Measurements from ENCODE around the gene LHFPL3. TPM values are rescaled to one million over a fixed set of nuclear protein-coding genes. Genes with fewer than 3 reads are reported as not detected.
"Not testable (repeated sequence)": the region's sequence is repeated elsewhere in the genome, so short reads cannot be mapped to it uniquely, and the experiment has no call there.

Gene LHFPL3
- total and polyA plus RNA-seq, 2 experiments from 2014 or later: not detected

DNA sequence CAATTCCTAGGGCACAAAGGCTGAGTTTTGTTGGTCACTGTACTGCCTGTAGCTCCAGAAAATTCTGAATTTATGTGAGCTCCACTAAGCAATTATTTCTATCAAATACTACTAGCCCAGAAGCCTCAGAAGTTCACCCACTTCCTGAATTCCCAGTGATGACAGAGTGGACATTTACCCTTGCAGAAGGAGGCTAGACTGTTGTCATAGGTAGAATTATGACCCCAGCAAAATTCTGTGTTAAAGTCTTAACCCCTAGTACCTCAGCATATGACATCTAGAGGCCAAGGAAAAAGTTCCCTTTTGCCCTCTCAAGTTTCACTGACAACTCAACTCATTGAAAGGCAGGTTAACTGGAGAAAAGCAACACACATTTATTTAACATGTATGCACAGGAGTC lies 606.9 kb downstream of the LHFPL3 start:
- H3K36me3 ChIP-seq: no peaks in the 10 kb centered on the region
- no peaks in the 10 kb centered on the region for H3K27me3 ChIP-seq
- no peak for DNase-seq (ENCODE audit: low read depth in 1 of 2, low spot score in 1 of 2)
- H3K4me1 ChIP-seq (ENCODE audit: low read depth): peaks cover 12% of the 10 kb centered on the region
- TF ChIP-seq, protein P1, sequence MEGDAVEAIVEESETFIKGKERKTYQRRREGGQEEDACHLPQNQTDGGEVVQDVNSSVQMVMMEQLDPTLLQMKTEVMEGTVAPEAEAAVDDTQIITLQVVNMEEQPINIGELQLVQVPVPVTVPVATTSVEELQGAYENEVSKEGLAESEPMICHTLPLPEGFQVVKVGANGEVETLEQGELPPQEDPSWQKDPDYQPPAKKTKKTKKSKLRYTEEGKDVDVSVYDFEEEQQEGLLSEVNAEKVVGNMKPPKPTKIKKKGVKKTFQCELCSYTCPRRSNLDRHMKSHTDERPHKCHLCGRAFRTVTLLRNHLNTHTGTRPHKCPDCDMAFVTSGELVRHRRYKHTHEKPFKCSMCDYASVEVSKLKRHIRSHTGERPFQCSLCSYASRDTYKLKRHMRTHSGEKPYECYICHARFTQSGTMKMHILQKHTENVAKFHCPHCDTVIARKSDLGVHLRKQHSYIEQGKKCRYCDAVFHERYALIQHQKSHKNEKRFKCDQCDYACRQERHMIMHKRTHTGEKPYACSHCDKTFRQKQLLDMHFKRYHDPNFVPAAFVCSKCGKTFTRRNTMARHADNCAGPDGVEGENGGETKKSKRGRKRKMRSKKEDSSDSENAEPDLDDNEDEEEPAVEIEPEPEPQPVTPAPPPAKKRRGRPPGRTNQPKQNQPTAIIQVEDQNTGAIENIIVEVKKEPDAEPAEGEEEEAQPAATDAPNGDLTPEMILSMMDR (IDR thresholded peaks at IDR 0.05; ENCODE audit: low read depth, low read length): no peak
- no peak overlapping the region for H3K4me3 ChIP-seq
- H3K27ac ChIP-seq: no peak overlapping the region
- H3K9me3 ChIP-seq (ENCODE audit: low read depth): no peaks in the 10 kb centered on the region

DNA sequence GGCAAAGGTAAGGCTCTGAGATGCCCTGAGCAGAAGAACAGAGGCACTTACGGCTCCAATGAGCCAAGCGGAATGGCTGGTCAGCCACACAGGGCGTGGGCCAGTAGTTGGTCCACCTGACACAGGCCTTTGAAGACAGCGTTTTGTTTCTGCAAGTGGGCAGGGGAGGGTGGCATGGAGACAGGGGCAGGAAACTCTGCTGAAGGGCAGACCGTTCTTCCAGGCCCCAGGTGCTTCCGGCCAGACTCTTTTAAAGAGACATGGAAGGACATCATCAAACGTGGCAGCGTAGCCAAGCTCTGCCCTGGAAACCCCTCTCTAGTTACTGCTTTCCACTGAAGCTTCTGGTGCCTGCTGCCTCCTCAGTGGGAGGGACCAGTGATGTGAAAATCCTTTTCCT lies 608.1 kb downstream of the LHFPL3 start:
- no peak overlapping the region for H3K4me3 ChIP-seq
- H3K4me1 ChIP-seq (ENCODE audit: low read depth): peaks cover 6% of the 10 kb centered on the region
- no peaks in the 10 kb centered on the region for H3K27me3 ChIP-seq
- no peak overlapping the region for H3K27ac ChIP-seq
- no peaks in the 10 kb centered on the region for H3K9me3 ChIP-seq (ENCODE audit: low read depth)
- no peaks in the 10 kb centered on the region for H3K36me3 ChIP-seq
- no peak for DNase-seq (ENCODE audit: low read depth in 1 of 2, low spot score in 1 of 2)
- TF ChIP-seq, protein P1 (IDR thresholded peaks at IDR 0.05; ENCODE audit: low read depth, low read length): no peak

- not testable (repeated sequence) for H3K27me3 ChIP-seq; DNase-seq (ENCODE audit: low read depth in 1 of 2, low spot score in 1 of 2); H3K9me3 ChIP-seq (ENCODE audit: low read depth); H3K27ac ChIP-seq; H3K36me3 ChIP-seq; H3K4me3 ChIP-seq; H3K4me1 ChIP-seq (ENCODE audit: low read depth)
These were observed 609.1 kb downstream of the LHFPL3 start for GRCh38 chr7:104937489-104937888.

GRCh38 chr7:104938741-104939390 lies 610.5 kb downstream of the LHFPL3 start:
- Histone ChIP-seq H3K4me1 (ENCODE audit: low read depth) (peaks cover 4% of the 10 kb centered on the region), H3K27me3 (no peaks in the 10 kb centered on the region), H3K9me3 (ENCODE audit: low read depth) (no peaks in the 10 kb centered on the region), H3K36me3 (no peaks in the 10 kb centered on the region), H3K4me3 (no peak overlapping the region), H3K27ac (no peak overlapping the region)
- TF ChIP-seq, protein P1 (IDR thresholded peaks at IDR 0.05; ENCODE audit: low read depth, low read length): no peak
- DNase-seq (ENCODE audit: low read depth in 1 of 2, low spot score in 1 of 2): no peak

DNA sequence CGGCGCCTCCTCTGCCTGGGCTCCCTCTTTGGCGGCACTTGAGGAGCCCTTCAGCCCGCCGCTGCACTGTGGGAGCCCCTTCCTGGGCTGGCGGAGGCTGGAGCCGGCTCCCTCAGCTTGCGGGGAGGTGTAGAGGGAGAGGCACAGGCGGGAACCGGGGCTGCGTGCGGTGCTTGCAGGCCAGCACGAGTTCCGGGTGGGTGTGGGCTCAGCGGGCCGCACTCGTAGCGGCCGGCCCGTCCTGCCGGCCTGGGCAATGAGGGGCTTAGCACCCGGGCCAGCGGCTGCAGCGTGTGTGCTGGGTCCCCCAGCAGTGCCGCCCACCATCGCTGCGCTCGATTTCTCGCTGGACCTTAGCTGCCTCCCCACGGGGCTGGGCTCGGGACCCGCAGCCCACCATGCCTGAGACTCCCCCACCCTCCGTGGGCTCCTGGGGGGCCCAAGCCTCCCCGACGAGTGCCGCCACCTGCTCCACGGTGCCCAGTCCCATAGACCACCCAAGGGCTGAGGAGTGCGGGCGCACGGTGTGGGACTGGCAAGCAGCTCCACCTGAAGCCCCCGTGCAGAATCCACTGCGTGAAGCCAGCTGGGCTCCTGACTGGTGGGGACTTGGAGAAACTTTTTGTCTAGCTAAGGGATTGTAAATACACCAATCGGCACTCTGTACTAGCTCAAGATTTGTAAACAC lies 611.8 kb downstream of the LHFPL3 start:
- Histone ChIP-seq H3K9me3 (ENCODE audit: low read depth) (no peaks in the 10 kb centered on the region), H3K4me3 (no peak overlapping the region), H3K36me3 (no peaks in the 10 kb centered on the region), H3K27ac (no peak overlapping the region), H3K4me1 (ENCODE audit: low read depth) (peaks cover 11% of the 10 kb centered on the region), H3K27me3 (no peaks in the 10 kb centered on the region)
- DNase-seq (ENCODE audit: low read depth in 1 of 2, low spot score in 1 of 2): no peak
- TF ChIP-seq, protein P1 (IDR thresholded peaks at IDR 0.05; ENCODE audit: low read depth, low read length): no peak
